Stimulated activated naive B cell treated with anti-CD40 and anti-IgM and Interleukin-4, amounts not matched to agents 10 μg/mL and 1 μg/mL and 100 μg/mL, for 72 hours (primary cell): ENCODE results near the gene MYLK4.

ENCODE experiments used
- ATAC-seq, 2 donors: fragments of 150-1000 bp; cut with Tn5 transposase; replicated peaks; 2 replicates each; pipeline ENCODE4 v1.10.0; 2021; ENCODE audit warnings: moderate library complexity in 1 of 2
- DNase-seq: peaks from one replicate; pipeline ENCODE4 v3.0.0; 2021
- H3K27ac Mint-ChIP-seq: one replicate; pipeline ENCODE4 v1.8.0; 2022; ENCODE audit warnings: mild to moderate bottlenecking, mixed read lengths
- H3K27me3 Mint-ChIP-seq, 2 donors: one replicate each; pipeline ENCODE4 v1.8.0; 2022; ENCODE audit warnings: mixed read lengths in 2 of 2
- H3K36me3 Mint-ChIP-seq, 2 donors: one replicate each; pipeline ENCODE4 v1.8.0; 2022; ENCODE audit warnings: mixed read lengths in 2 of 2, mild to moderate bottlenecking in 1 of 2
- H3K4me1 Mint-ChIP-seq, 2 donors: one replicate each; pipeline ENCODE4 v1.8.0; 2022; ENCODE audit warnings: mixed read lengths in 2 of 2, mild to moderate bottlenecking in 1 of 2
- H3K4me3 Mint-ChIP-seq, 2 donors: one replicate each; pipeline ENCODE4 v1.8.0; 2022; ENCODE audit warnings: mild to moderate bottlenecking in 2 of 2, mixed read lengths in 2 of 2, moderate library complexity in 1 of 2
- H3K9me3 Mint-ChIP-seq, 2 donors: one replicate each; pipeline ENCODE4 v1.8.0; 2022; ENCODE audit warnings: mixed read lengths in 2 of 2, mild to moderate bottlenecking in 1 of 2

The MYLK4 gene

GRCh38 chr6:2652611-2653010, 98.1 kb downstream of the MYLK4 start:
- Mint-ChIP-seq H3K4me1 (peaks cover 7 to 23% of the 10 kb centered on the region in 2 donors), H3K9me3 (peaks cover 7 to 13% of the 10 kb centered on the region in 2 donors), H3K27me3 (peaks cover 14 to 17% of the 10 kb centered on the region in 2 donors), H3K4me3 (no peak overlapping the region), H3K27ac (no peak overlapping the region), H3K36me3 (peaks cover 10 to 13% of the 10 kb centered on the region in 2 donors)
- no peak for DNase-seq
- no peak for ATAC-seq

GRCh38 chr6:2651961-2652360, 98.8 kb downstream of the MYLK4 start:
- peaks cover 10 to 13% of the 10 kb centered on the region in 2 donors for H3K36me3 Mint-ChIP-seq
- peaks cover 6 to 19% of the 10 kb centered on the region in 2 donors for H3K4me1 Mint-ChIP-seq
- H3K27ac Mint-ChIP-seq, result no peak overlapping the region
- H3K9me3 Mint-ChIP-seq, result peaks cover 7 to 13% of the 10 kb centered on the region in 2 donors
- no peak overlapping the region for H3K4me3 Mint-ChIP-seq
- ATAC-seq (no peak), DNase-seq (no peak)
- peaks cover 14 to 18% of the 10 kb centered on the region in 2 donors for H3K27me3 Mint-ChIP-seq

GRCh38 chr6:2651536-2651935, 99.2 kb downstream of the MYLK4 start:
- Mint-ChIP-seq H3K27me3 (peaks cover 16 to 22% of the 10 kb centered on the region in 2 donors), H3K9me3 (peaks cover 7 to 13% of the 10 kb centered on the region in 2 donors), H3K4me1 (peaks cover 2 to 15% of the 10 kb centered on the region in 2 donors), H3K27ac (no peak overlapping the region), H3K36me3 (peaks cover 10 to 13% of the 10 kb centered on the region in 2 donors), H3K4me3 (no peak overlapping the region)
- ATAC-seq (no peak), DNase-seq (no peak)

- no peak for ATAC-seq
- Mint-ChIP-seq H3K4me1 (peaks cover 2% of the 10 kb centered on the region in 2 donors), H3K36me3 (no peaks in the 10 kb centered on the region), H3K9me3 (no peaks in the 10 kb centered on the region), H3K27me3 (peaks cover 27 to 37% of the 10 kb centered on the region in 2 donors), H3K4me3 (no peak overlapping the region), H3K27ac (no peak overlapping the region)
- DNase-seq, result no peak
Measured at GRCh38 chr6:2646346-2646745, 104.4 kb downstream of the MYLK4 start.

GRCh38 chr6:2643935-2644539, 106.7 kb downstream of the MYLK4 start:
- H3K27me3 Mint-ChIP-seq, result peaks cover 45 to 50% of the 10 kb centered on the region in 2 donors
- H3K27ac Mint-ChIP-seq, result no peak overlapping the region
- no peaks in the 10 kb centered on the region for H3K36me3 Mint-ChIP-seq
- peaks cover 5 to 9% of the 10 kb centered on the region in 2 donors for H3K4me1 Mint-ChIP-seq
- H3K9me3 Mint-ChIP-seq, result no peaks in the 10 kb centered on the region
- no peak overlapping the region for H3K4me3 Mint-ChIP-seq
- no peak for DNase-seq
- no peak for ATAC-seq

- no peak for ATAC-seq
- H3K4me1 Mint-ChIP-seq, result peaks cover 5 to 9% of the 10 kb centered on the region in 2 donors
- H3K27me3 Mint-ChIP-seq, result peaks cover 52 to 57% of the 10 kb centered on the region in 2 donors
- H3K9me3 Mint-ChIP-seq, result no peaks in the 10 kb centered on the region
- no peaks in the 10 kb centered on the region for H3K36me3 Mint-ChIP-seq
- DNase-seq, result no peak
- H3K4me3 Mint-ChIP-seq, result no peak overlapping the region
- H3K27ac Mint-ChIP-seq, result no peak overlapping the region
Measured at GRCh38 chr6:2643130-2643529, 107.6 kb downstream of the MYLK4 start.

GRCh38 chr6:2641044-2641725, 109.5 kb downstream of the MYLK4 start:
- ATAC-seq (no peak), DNase-seq (no peak)
- H3K27ac Mint-ChIP-seq, result no peak overlapping the region
- H3K4me1 Mint-ChIP-seq, result peaks cover 5 to 9% of the 10 kb centered on the region in 2 donors
- no peak overlapping the region for H3K4me3 Mint-ChIP-seq
- H3K9me3 Mint-ChIP-seq, result no peaks in the 10 kb centered on the region
- H3K36me3 Mint-ChIP-seq, result no peaks in the 10 kb centered on the region
- H3K27me3 Mint-ChIP-seq, result peaks cover 50 to 67% of the 10 kb centered on the region in 2 donors

GRCh38 chr6:2640551-2640950, 110.2 kb downstream of the MYLK4 start:
- Mint-ChIP-seq H3K27ac (no peak overlapping the region), H3K4me3 (no peak overlapping the region), H3K9me3 (no peaks in the 10 kb centered on the region), H3K4me1 (peaks cover 5 to 9% of the 10 kb centered on the region in 2 donors), H3K27me3 (peaks cover 45 to 64% of the 10 kb centered on the region in 2 donors), H3K36me3 (no peaks in the 10 kb centered on the region)
- ATAC-seq (no peak), DNase-seq (no peak)

GRCh38 chr6:2639896-2640295, 110.8 kb downstream of the MYLK4 start:
- Mint-ChIP-seq H3K36me3 (no peaks in the 10 kb centered on the region), H3K4me1 (peaks cover 5 to 9% of the 10 kb centered on the region in 2 donors), H3K4me3 (no peak overlapping the region), H3K9me3 (no peaks in the 10 kb centered on the region), H3K27ac (no peak overlapping the region), H3K27me3 (peaks cover 45 to 64% of the 10 kb centered on the region in 2 donors)
- DNase-seq (no peak), ATAC-seq (no peak)

- no peak overlapping the region for H3K27ac Mint-ChIP-seq
- peaks cover 6 to 15% of the 10 kb centered on the region in 2 donors for H3K4me1 Mint-ChIP-seq
- no peak overlapping the region for H3K4me3 Mint-ChIP-seq
- DNase-seq (no peak), ATAC-seq (no peak)
- H3K27me3 Mint-ChIP-seq, result peaks cover 43 to 56% of the 10 kb centered on the region in 2 donors
- no peaks in the 10 kb centered on the region for H3K36me3 Mint-ChIP-seq
- H3K9me3 Mint-ChIP-seq, result no peaks in the 10 kb centered on the region
Measured at GRCh38 chr6:2639167-2639566, 111.6 kb downstream of the MYLK4 start.

- Mint-ChIP-seq H3K36me3 (no peaks in the 10 kb centered on the region), H3K4me3 (no peak overlapping the region), H3K27ac (no peak overlapping the region), H3K9me3 (no peaks in the 10 kb centered on the region), H3K4me1 (peaks cover 6 to 21% of the 10 kb centered on the region in 2 donors), H3K27me3 (peaks cover 35 to 43% of the 10 kb centered on the region in 2 donors)
- ATAC-seq (no peak), DNase-seq (no peak)
Measured at GRCh38 chr6:2636672-2637071, 114.0 kb downstream of the MYLK4 start.

- peaks cover 28 to 37% of the 10 kb centered on the region in 2 donors for H3K27me3 Mint-ChIP-seq
- no peaks in the 10 kb centered on the region for H3K9me3 Mint-ChIP-seq
- no peak overlapping the region for H3K4me3 Mint-ChIP-seq
- no peak overlapping the region for H3K27ac Mint-ChIP-seq
- H3K36me3 Mint-ChIP-seq, result no peaks in the 10 kb centered on the region
- no peak for ATAC-seq
- peaks cover 1 to 15% of the 10 kb centered on the region in 2 donors for H3K4me1 Mint-ChIP-seq
- DNase-seq, result no peak
Measured at GRCh38 chr6:2635911-2636310, 114.8 kb downstream of the MYLK4 start.

GRCh38 chr6:2634139-2634964, 116.4 kb downstream of the MYLK4 start:
- Mint-ChIP-seq H3K27ac (peak overlapping the region; percentile 85), H3K4me3 (peak overlapping the region; percentile 81 to 87), H3K27me3 (peaks cover 17 to 26% of the 10 kb centered on the region in 2 donors), H3K4me1 (peaks cover 1 to 12% of the 10 kb centered on the region in 2 donors), H3K9me3 (no peaks in the 10 kb centered on the region), H3K36me3 (no peaks in the 10 kb centered on the region)
- ATAC-seq, result peak; percentile 98 to 99
- peak; percentile 75 for DNase-seq

GRCh38 chr6:2633736-2634135, 117.0 kb downstream of the MYLK4 start:
- H3K9me3 Mint-ChIP-seq, result no peaks in the 10 kb centered on the region
- no peak overlapping the region for H3K27ac Mint-ChIP-seq
- H3K36me3 Mint-ChIP-seq, result no peaks in the 10 kb centered on the region
- H3K27me3 Mint-ChIP-seq, result peaks cover 12 to 21% of the 10 kb centered on the region in 2 donors
- no peak for ATAC-seq
- peak overlapping the region; percentile 6 to 87 for H3K4me3 Mint-ChIP-seq
- H3K4me1 Mint-ChIP-seq, result peaks cover 1 to 12% of the 10 kb centered on the region in 2 donors
- no peak for DNase-seq
